A673 (cell line): Measurements from ENCODE around the gene ABI3BP. TPM values are rescaled to one million over a fixed set of nuclear protein-coding genes. Genes with fewer than 3 reads are reported as not detected.

ENCODE experiments used
- Bru-seq: library from RNA; stranded (reverse); fragments of 400-500 nt; gene quantifications from one replicate; lab custom pipeline; 2021; lab: Mats Ljungman, UMichigan
- BruChase-seq, 2 experiments: library from RNA; stranded (reverse); fragments of 400-500 nt; gene quantifications; one replicate each; lab custom pipeline; 2021; lab: Mats Ljungman, UMichigan
- BruUV-seq: library from RNA; stranded (reverse); fragments of 400-500 nt; replicated peaks from 2 replicates; lab custom pipeline; 2021; lab: Mats Ljungman, UMichigan
- CTCF ChIA-PET: fragments of 300-600 bp; sonication (Branson Sonifier 250); formaldehyde crosslinking; loops from one replicate; lab custom pipeline; 2022; ENCODE audit warnings: antibody characterized with exemption; lab: Charles Lee
- POLR2A ChIA-PET: fragments of 300-600 bp; sonication (Branson Sonifier 250); formaldehyde crosslinking; loops from one replicate; lab custom pipeline; 2022; ENCODE audit warnings: antibody characterized with exemption; ENCODE audit not compliant: low non-redundant PET; lab: Charles Lee
- DNase-seq: peaks from one replicate; pipeline ENCODE4 v3.0.0-alpha.2; 2015; ENCODE audit warnings: low spot score
- H3K27ac ChIP-seq: fragments of 200-600 bp; sonication (generic); 2 replicates; pipeline ENCODE4 v1.5.1; 2016; ENCODE audit warnings: mixed run types, low read depth, mild to moderate bottlenecking, mixed read lengths, antibody characterized with exemption, low read length; ENCODE audit not compliant: poor library complexity, severe bottlenecking
- H3K27me3 ChIP-seq: fragments of 200-600 bp; sonication (generic); replicated peaks from 2 replicates; pipeline ENCODE4 v1.6.1; 2017; ENCODE audit warnings: mixed run types, low read depth, mild to moderate bottlenecking, mixed read lengths, antibody characterized with exemption, low read length; ENCODE audit not compliant: insufficient read depth, poor library complexity
- H3K36me3 ChIP-seq: fragments of 200-600 bp; sonication (generic); 2 replicates; pipeline ENCODE4 v1.6.1; 2016; ENCODE audit warnings: mixed run types, mild to moderate bottlenecking, mixed read lengths, antibody characterized with exemption, low read length; ENCODE audit not compliant: insufficient read depth, poor library complexity, severe bottlenecking
- H3K4me1 ChIP-seq: fragments of 200-600 bp; sonication (generic); 2 replicates; pipeline ENCODE4 v1.6.1; 2017; ENCODE audit warnings: mixed run types, mild to moderate bottlenecking, mixed read lengths, antibody characterized with exemption, low read length; ENCODE audit not compliant: insufficient read depth, poor library complexity, severe bottlenecking
- H3K4me3 ChIP-seq: fragments of 200-600 bp; sonication (generic); 2 replicates; pipeline ENCODE4 v1.5.1; 2016; ENCODE audit warnings: low read depth, mixed run types, mild to moderate bottlenecking, mixed read lengths, low read length; ENCODE audit not compliant: poor library complexity, severe bottlenecking
- H3K9me3 ChIP-seq: fragments of 200-600 bp; sonication (generic); 2 replicates; pipeline ENCODE4 v1.6.1; 2016; ENCODE audit warnings: mixed run types, low read depth, mild to moderate bottlenecking, mixed read lengths, antibody characterized with exemption, low read length; ENCODE audit not compliant: poor library complexity, severe bottlenecking
- EZH2 ChIP-seq: fragments of 200-600 bp; sonication (generic); IDR thresholded peaks from 2 replicates; pipeline ENCODE4 v1.6.1; 2017; ENCODE audit warnings: borderline replicate concordance, low read depth, mild to moderate bottlenecking, mixed read lengths, antibody characterized with exemption, low read length; ENCODE audit not compliant: poor library complexity, severe bottlenecking
- intact Hi-C: fragments of 100-400 bp; cut with micrococcal nuclease; formaldehyde crosslinking; loops from one replicate; pipeline ENCODE4 v1.10.0; 2022; ENCODE audit not compliant: unreplicated experiment
- long read RNA-seq: library from polyadenylated mRNA; stranded (forward); transcript quantifications from one replicate; pipeline ENCODE4 v2.0.0, GENCODE V29; 2022
- total RNA-seq: library from RNA; stranded (reverse); gene quantifications from 2 replicates; pipeline ENCODE4 v1.2.3, GENCODE V29; 2021
- TF ChIP-seq, protein P1 (sequence below): fragments of 300-800, 200-600 bp; sonication (generic); conservative IDR thresholded peaks from 2 replicates; pipeline ENCODE4 v1.5.1; 2017; ENCODE audit warnings: low read depth, mild to moderate bottlenecking, antibody characterized with exemption, low read length, moderate library complexity, mixed read lengths

The ABI3BP gene
- total RNA-seq (4.3 and 5.2 TPM in 2 replicates), Bru-seq, nascent RNA (percentile 41 among the genes with signal in this experiment), BruChase-seq, experiment 1, labeled RNA remaining after a 2-hour chase (percentile 42 among the genes with signal in this experiment), BruChase-seq, experiment 2, labeled RNA remaining after a 6-hour chase (percentile 30 among the genes with signal in this experiment)
- long read RNA-seq, partial matches to known transcripts, result 1 of 3 reads
- long read RNA-seq, other reads (novel, unspliced or antisense), result 2 of 3 reads

DNA sequence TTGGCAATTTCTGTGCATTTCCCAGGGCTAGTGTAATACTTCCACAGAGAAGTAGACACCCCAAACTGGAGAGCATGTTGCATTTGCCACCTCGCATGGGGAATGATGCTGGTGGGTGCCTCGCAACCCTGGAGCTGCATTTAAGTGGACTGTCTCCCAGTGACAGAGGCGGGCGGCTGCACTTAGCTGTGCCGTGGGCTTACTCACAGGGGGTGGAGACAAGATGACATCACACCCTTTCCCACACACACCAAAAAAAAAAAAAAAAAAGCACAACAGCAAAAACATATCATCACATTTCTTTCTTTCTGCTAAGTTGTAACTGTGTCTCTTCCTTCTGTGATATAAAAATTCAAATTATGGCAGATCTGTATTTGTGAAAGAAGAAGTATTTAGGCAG, at the start of gene ABI3BP:
ABI3BP (minus strand) TSS at position 113 of the 400 bp plus-strand sequence; CDS start at position 76, 37 bp downstream.
- BruUV-seq, result no TSS peak
- H3K4me3 ChIP-seq, result peak within 1 kb of the TSS; percentile 16

DNA sequence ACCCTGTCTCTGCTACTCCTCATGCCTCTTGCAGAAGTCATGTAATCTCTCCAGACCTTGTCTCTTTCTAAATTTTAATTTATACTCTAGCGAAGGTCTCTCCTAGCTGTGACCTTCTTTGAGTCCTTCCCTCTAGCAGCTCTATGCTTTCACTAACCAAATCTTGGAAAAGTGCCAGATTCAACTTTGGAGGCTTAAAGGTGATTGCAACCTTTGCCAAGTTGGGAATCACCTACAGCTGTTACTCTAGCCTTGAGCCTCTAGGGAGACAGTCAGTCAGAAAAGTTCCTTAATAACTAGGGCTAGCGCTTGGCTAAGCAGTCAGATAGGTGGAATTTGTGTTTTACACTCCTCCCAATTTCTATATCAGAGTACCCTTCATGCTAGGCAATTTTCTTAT, 46.1 kb upstream of the ABI3BP start:
- Histone ChIP-seq H3K27me3 (no peaks in the 10 kb centered on the region), H3K9me3 (no peaks in the 10 kb centered on the region), H3K36me3 (no peaks in the 10 kb centered on the region), H3K4me3 (no peak overlapping the region), H3K4me1 (peaks cover 22% of the 10 kb centered on the region), H3K27ac (peak overlapping the region; percentile 71)
- ChIA-PET CTCF (no interaction called here), POLR2A (no interaction called here)
- BruUV-seq, result no TSS peak
- TF ChIP-seq EZH2, result no peak
- TF ChIP-seq, protein P1, sequence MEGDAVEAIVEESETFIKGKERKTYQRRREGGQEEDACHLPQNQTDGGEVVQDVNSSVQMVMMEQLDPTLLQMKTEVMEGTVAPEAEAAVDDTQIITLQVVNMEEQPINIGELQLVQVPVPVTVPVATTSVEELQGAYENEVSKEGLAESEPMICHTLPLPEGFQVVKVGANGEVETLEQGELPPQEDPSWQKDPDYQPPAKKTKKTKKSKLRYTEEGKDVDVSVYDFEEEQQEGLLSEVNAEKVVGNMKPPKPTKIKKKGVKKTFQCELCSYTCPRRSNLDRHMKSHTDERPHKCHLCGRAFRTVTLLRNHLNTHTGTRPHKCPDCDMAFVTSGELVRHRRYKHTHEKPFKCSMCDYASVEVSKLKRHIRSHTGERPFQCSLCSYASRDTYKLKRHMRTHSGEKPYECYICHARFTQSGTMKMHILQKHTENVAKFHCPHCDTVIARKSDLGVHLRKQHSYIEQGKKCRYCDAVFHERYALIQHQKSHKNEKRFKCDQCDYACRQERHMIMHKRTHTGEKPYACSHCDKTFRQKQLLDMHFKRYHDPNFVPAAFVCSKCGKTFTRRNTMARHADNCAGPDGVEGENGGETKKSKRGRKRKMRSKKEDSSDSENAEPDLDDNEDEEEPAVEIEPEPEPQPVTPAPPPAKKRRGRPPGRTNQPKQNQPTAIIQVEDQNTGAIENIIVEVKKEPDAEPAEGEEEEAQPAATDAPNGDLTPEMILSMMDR, result no peak
- DNase-seq, result no peak
- intact Hi-C loops, result no loop called here

More for the DNA sequence above, at the start of gene ABI3BP:
- Histone ChIP-seq H3K4me1 (no peaks in the 10 kb centered on the region), H3K27me3 (no peaks in the 10 kb centered on the region), H3K36me3 (no peaks in the 10 kb centered on the region), H3K9me3 (no peaks in the 10 kb centered on the region), H3K27ac (no peak within 1 kb of the TSS)
- peak; percentile 60 for DNase-seq
- TF ChIP-seq, protein P1, result no peak
- TF ChIP-seq EZH2, result no peak
- intact Hi-C loops, result no loop called here
- POLR2A ChIA-PET, result no interaction called here
- CTCF ChIA-PET, result no interaction called here

DNA sequence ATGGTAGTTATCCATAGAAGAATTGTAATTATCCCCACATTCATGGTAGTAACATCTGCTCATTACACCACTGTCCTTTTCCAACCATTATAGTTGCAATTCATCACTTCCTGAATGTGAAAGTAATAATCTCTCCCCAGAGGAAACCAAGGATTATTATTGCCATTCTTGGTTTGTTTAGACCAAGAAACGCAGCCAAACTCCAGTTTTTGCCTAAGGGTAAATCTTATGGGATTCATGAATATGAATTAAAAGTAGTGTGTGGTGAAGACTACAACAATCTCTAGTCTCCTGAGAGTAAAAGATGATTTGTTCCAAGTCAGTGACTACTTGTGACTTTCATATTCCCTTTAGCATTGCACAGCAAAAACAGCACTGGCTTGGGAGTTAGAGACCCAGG, 45.7 kb upstream of the ABI3BP start:
- BruUV-seq, result no TSS peak
- POLR2A ChIA-PET, result no interaction called here
- Histone ChIP-seq H3K27me3 (no peaks in the 10 kb centered on the region), H3K9me3 (no peaks in the 10 kb centered on the region), H3K36me3 (no peaks in the 10 kb centered on the region), H3K27ac (peak overlapping the region; percentile 71), H3K4me1 (peaks cover 22% of the 10 kb centered on the region), H3K4me3 (no peak overlapping the region)
- CTCF ChIA-PET, result no interaction called here
- DNase-seq, result peak; percentile 87
- no peak for TF ChIP-seq EZH2
- TF ChIP-seq, protein P1, result no peak
- intact Hi-C loops, result no loop called here
